Suprapubic skin (tissue), 3 donors: Measurements from ENCODE around the gene LIN7A.

Experiments used
- POLR2A ChIP-seq, 2 donors: fragments of 450-650 bp; IDR thresholded peaks; one replicate each; pipeline ENCODE4 v1.6.1; 2017; ENCODE audit warnings: antibody characterized with exemption in 2 of 2, mild to moderate bottlenecking in 2 of 2, moderate library complexity in 2 of 2
- TF ChIP-seq, protein P1 (sequence below), 2 donors: fragments of 200-600 bp in 1 of 2; fragments of 450-650 bp in 1 of 2; sonication (generic) in 1 of 2; IDR thresholded peaks; one replicate each; pipeline ENCODE4 v1.5.1; 2016 to 2019; ENCODE audit warnings: antibody characterized with exemption in 2 of 2, mild to moderate bottlenecking in 1 of 2, moderate library complexity in 1 of 2

DNA sequence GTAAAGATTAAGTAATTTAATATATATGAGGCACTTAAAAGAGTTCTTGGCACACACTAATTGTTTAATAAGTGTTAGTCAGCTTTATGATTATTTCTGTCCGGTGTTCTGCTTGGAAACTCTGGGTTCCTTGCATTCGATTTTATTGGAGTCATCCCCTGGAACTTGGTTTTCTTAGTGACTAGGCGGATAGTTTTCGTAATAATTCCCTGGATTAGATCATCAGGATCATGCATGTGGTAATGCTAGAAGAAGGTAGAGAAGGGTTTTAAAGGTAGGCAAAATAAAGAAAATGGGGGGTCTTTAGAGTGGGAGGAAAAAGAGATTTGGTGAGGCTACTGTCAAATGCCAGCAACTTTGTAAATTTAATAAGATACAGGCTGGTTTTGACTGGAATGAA, 132.6 kb downstream of the LIN7A start:
- TF ChIP-seq POLR2A (IDR thresholded peaks at IDR 0.05), result no peak
- TF ChIP-seq, protein P1, sequence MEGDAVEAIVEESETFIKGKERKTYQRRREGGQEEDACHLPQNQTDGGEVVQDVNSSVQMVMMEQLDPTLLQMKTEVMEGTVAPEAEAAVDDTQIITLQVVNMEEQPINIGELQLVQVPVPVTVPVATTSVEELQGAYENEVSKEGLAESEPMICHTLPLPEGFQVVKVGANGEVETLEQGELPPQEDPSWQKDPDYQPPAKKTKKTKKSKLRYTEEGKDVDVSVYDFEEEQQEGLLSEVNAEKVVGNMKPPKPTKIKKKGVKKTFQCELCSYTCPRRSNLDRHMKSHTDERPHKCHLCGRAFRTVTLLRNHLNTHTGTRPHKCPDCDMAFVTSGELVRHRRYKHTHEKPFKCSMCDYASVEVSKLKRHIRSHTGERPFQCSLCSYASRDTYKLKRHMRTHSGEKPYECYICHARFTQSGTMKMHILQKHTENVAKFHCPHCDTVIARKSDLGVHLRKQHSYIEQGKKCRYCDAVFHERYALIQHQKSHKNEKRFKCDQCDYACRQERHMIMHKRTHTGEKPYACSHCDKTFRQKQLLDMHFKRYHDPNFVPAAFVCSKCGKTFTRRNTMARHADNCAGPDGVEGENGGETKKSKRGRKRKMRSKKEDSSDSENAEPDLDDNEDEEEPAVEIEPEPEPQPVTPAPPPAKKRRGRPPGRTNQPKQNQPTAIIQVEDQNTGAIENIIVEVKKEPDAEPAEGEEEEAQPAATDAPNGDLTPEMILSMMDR (IDR thresholded peaks at IDR 0.05), result no peak
